NCI-H2081 (cell line): Measurements from ENCODE around the gene CACNG5.
"Not testable (repeated sequence)": the region's sequence is repeated elsewhere in the genome, so short reads cannot be mapped to it uniquely, and the experiment has no call there.

Experiments used
- DNase-seq, 2 experiments: peaks; one replicate each; lab custom pipeline; 2025; lab: John Stamatoyannopoulos, UW

The CACNG5 gene

GRCh38 chr17:66849851-66850580 is 15.1 kb downstream of the CACNG5 start:
- DNase-seq = no peak

- no peak for DNase-seq
Measured at GRCh38 chr17:66850692-66851091, 15.8 kb downstream of the CACNG5 start.

GRCh38 chr17:66855204-66855603 is 20.3 kb downstream of the CACNG5 start:
- no peak for DNase-seq

GRCh38 chr17:66858226-66859083 is 23.5 kb downstream of the CACNG5 start:
- no peak for DNase-seq

- no peak for DNase-seq
Measured at GRCh38 chr17:66859353-66859752, 24.4 kb downstream of the CACNG5 start.

GRCh38 chr17:66860204-66860603 is 25.3 kb downstream of the CACNG5 start:
- no peak for DNase-seq

GRCh38 chr17:66863820-66864219 is 28.9 kb downstream of the CACNG5 start:
- no peak for DNase-seq

- no peak for DNase-seq
Measured at GRCh38 chr17:66865151-66865550, 30.2 kb downstream of the CACNG5 start.

GRCh38 chr17:66873962-66874361 is 39.0 kb downstream of the CACNG5 start:
- DNase-seq = no peak

GRCh38 chr17:66884931-66885330 is 50.0 kb downstream of the CACNG5 start:
- DNase-seq = no peak

- no peak for DNase-seq
Measured at GRCh38 chr17:66885417-66885816, 50.5 kb downstream of the CACNG5 start.

- no peak for DNase-seq
Measured at GRCh38 chr17:66889480-66890230, 54.7 kb downstream of the CACNG5 start.

- DNase-seq = no peak
Measured at GRCh38 chr17:66892246-66892645, 57.3 kb downstream of the CACNG5 start.

GRCh38 chr17:66893382-66893781 is 58.5 kb downstream of the CACNG5 start:
- DNase-seq = no peak

GRCh38 chr17:66893863-66894262 is 58.9 kb downstream of the CACNG5 start:
- no peak for DNase-seq

- no peak for DNase-seq
Measured at GRCh38 chr17:66897141-66897540, 62.2 kb downstream of the CACNG5 start.

GRCh38 chr17:66898536-66898935 is 63.6 kb downstream of the CACNG5 start:
- DNase-seq = no peak

GRCh38 chr17:66900126-66901010 is 65.5 kb downstream of the CACNG5 start:
- DNase-seq = peak in 1 of 2 experiments; percentile 29

- not testable (repeated sequence) for DNase-seq
Measured at GRCh38 chr17:66903296-66903695, 68.4 kb downstream of the CACNG5 start.

- DNase-seq = no peak
Measured at GRCh38 chr17:66903781-66904180, 68.9 kb downstream of the CACNG5 start.
